Activated naive CD8-positive, alpha-beta T cell treated with anti-CD3 and anti-CD28 coated beads, Interleukin-2, amount 10 ng/mL, durations not matched to agents 7 days and 5 days (primary cell): ENCODE results near the gene PSMD11. TPM values are rescaled to one million over a fixed set of nuclear protein-coding genes. Genes with fewer than 3 reads are reported as not detected.
"Not testable (repeated sequence)": the region's sequence is repeated elsewhere in the genome, so short reads cannot be mapped to it uniquely, and the experiment has no call there.

Experiments
- ATAC-seq: fragments of 150-1000 bp; cut with Tn5 transposase; one replicate; pipeline ENCODE4 v1.10.0; 2021; ENCODE audit warnings: low read depth, moderate library complexity
- POLR2A ChIA-PET: fragments of 350-600 bp; sonication (Branson Sonifier 250); formaldehyde crosslinking; loops from one replicate; lab custom pipeline; 2021; ENCODE audit warnings: antibody characterized with exemption; lab: Charles Lee
- DNase-seq: peaks from one replicate; pipeline ENCODE4 v3.0.0; 2021
- H3K27ac Mint-ChIP-seq: one replicate; pipeline ENCODE4 v1.8.0; 2022; ENCODE audit warnings: mild to moderate bottlenecking, mixed read lengths
- H3K27me3 Mint-ChIP-seq: one replicate; pipeline ENCODE4 v1.8.0; 2022; ENCODE audit warnings: mild to moderate bottlenecking, moderate library complexity, mixed read lengths
- H3K36me3 Mint-ChIP-seq: one replicate; pipeline ENCODE4 v1.8.0; 2021; ENCODE audit warnings: mild to moderate bottlenecking, mixed read lengths
- H3K4me1 Mint-ChIP-seq: one replicate; pipeline ENCODE4 v1.8.0; 2021; ENCODE audit warnings: mixed read lengths
- H3K4me3 Mint-ChIP-seq: one replicate; pipeline ENCODE4 v1.8.0; 2022; ENCODE audit warnings: mild to moderate bottlenecking, moderate library complexity, mixed read lengths
- H3K9me3 Mint-ChIP-seq: one replicate; pipeline ENCODE4 v1.8.0; 2021; ENCODE audit warnings: mixed read lengths
- total RNA-seq, 2 experiments: library from RNA; stranded (reverse); gene quantifications; one replicate each; pipeline ENCODE4 v1.2.3, GENCODE V29; 2021

The PSMD11 gene
- total RNA-seq, 2 experiments from 2014 or later, result 68.3 to 75.1 TPM

DNA sequence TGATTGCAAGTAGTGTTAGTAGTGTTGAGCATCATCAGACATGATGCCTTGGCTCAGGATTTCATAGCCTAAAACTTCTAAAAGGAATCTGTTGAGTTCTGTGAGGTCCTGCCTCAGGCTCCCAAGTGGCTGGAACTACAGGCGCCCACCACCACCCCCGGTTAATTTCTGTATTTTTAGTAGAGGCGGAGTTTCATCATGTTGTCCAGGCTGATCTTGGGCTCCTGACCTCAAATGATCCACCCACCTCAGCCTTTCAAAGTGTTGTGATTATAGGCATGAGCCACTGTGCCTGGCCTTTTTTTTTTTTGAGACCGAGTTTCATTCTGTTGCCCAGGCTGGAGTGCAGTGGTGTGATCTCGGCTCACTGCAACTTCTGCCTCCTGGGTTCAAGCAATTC is 5.7 kb downstream of the PSMD11 start:
- Mint-ChIP-seq H3K4me1 (peaks cover 28% of the 10 kb centered on the region), H3K27me3 (no peaks in the 10 kb centered on the region), H3K27ac (no peak overlapping the region), H3K9me3 (no peaks in the 10 kb centered on the region), H3K4me3 (no peak overlapping the region), H3K36me3 (peaks cover 27% of the 10 kb centered on the region)
- ATAC-seq, result no peak
- POLR2A ChIA-PET, result no interaction called here
- DNase-seq, result no peak

DNA sequence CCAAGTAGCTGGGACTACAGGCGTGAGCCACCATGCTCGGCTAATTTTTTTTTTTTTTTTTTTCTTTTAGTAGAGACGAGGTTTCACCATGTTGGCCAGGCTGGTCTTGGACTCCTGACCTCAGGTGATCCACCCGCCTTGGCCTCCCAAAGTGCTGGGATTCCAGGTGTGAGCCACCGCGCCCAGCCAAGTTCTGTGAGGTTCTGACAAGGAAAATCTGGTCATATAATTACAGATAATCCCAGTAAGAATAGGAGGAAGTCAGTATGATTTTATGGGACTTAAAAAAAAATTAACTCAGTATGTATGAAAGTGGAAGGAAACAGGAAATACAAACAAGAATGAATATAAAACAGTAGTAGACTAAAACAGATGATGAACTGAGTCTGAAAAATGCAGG is 6.1 kb downstream of the PSMD11 start:
- H3K27ac Mint-ChIP-seq, H3K4me3 Mint-ChIP-seq, POLR2A ChIA-PET, H3K27me3 Mint-ChIP-seq, ATAC-seq, DNase-seq, H3K9me3 Mint-ChIP-seq: not testable (repeated sequence)
- peaks cover 29% of the 10 kb centered on the region for H3K4me1 Mint-ChIP-seq
- peaks cover 30% of the 10 kb centered on the region for H3K36me3 Mint-ChIP-seq

DNA sequence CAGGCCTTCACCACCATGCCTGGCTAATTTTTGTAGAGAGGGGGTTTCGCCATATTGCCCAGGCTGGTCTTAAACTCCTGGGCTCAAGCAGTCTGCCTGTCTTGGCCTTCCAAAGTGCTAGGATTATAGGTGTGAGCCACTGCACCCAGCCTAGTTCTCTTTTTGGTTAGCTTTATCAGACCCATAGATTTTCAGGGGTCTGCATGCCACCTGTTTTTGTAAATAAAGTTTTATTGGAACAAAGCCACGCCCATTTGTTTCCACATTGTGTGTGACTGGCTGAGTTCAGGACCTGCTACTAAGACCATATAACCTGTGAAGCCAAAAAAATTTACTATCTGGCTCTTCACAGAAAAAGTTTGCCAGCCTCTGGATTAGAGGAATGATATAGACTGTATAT is 7.6 kb downstream of the PSMD11 start:
- Mint-ChIP-seq H3K4me1 (peaks cover 16% of the 10 kb centered on the region), H3K4me3 (no peak overlapping the region), H3K36me3 (peaks cover 33% of the 10 kb centered on the region), H3K27ac (no peak overlapping the region), H3K9me3 (no peaks in the 10 kb centered on the region), H3K27me3 (no peaks in the 10 kb centered on the region)
- POLR2A ChIA-PET, result no interaction called here
- ATAC-seq (no peak), DNase-seq (no peak)

DNA sequence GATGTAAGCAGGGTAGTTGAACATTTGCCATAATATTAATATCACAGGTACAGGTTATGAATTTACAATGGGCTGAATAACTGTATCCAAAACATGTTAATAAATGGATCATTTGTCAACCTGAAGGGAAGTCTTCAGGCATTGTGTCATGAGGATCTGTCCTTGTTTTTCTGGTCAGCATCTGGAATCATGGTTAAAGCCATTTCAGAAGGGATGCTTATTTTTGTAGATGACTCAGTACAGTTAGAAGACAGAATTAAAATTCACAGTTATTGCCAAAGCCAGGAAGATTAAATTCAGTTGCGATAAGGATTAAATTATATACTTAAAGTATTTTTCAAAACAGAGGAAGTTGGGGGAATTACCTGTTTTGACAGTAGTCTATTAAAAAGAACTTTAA is 8.0 kb downstream of the PSMD11 start:
- no peak for DNase-seq
- H3K36me3 Mint-ChIP-seq, result peaks cover 31% of the 10 kb centered on the region
- H3K4me3 Mint-ChIP-seq, result no peak overlapping the region
- peaks cover 14% of the 10 kb centered on the region for H3K4me1 Mint-ChIP-seq
- ATAC-seq, result no peak
- POLR2A ChIA-PET, result no interaction called here
- no peaks in the 10 kb centered on the region for H3K27me3 Mint-ChIP-seq
- H3K27ac Mint-ChIP-seq, result no peak overlapping the region
- H3K9me3 Mint-ChIP-seq, result no peaks in the 10 kb centered on the region

DNA sequence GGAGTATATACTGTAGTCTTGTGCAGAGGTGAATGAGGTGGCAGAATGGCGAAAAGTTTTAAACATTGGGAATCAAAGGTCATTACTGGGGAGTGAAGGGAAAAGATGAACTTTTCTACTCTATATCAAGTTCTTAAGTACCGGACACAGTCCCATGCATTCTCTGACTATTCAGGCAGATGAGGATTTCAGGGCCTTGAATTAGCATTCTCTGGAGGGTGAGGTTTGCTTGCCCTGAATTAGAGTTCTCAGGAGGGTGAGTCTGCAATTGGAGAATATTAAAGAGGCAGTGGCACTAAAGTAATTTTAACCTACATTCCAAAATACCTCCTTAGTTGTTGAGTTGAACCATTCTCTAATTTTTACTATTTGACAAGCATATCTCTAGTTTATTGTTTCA is 9.1 kb downstream of the PSMD11 start:
- Mint-ChIP-seq H3K9me3 (no peaks in the 10 kb centered on the region), H3K27me3 (no peaks in the 10 kb centered on the region), H3K4me3 (no peak overlapping the region), H3K27ac (no peak overlapping the region), H3K4me1 (peaks cover 19% of the 10 kb centered on the region), H3K36me3 (peaks cover 36% of the 10 kb centered on the region)
- DNase-seq, result no peak
- POLR2A ChIA-PET, result no interaction called here
- ATAC-seq, result no peak

DNA sequence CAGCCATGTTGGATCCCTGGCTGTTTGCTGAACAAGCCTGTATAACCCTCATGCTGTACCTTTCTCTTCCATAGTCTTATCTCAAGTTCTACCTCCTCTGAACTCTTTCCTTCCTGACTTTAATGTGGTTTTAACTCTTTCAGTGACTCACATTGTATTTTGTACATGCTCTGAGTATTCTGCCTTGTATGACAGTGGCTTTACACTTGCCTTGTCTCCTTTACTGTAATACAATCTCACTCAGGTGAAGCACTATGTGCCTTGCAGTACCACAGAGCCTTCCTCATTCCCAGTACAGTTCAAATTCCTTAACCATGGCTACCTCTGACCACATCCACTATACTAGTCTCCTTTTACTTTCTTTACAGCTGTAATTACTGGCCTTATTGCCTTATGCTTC is 14.1 kb downstream of the PSMD11 start:
- no peaks in the 10 kb centered on the region for H3K9me3 Mint-ChIP-seq
- peak overlapping the region; percentile 64 for H3K27ac Mint-ChIP-seq
- ATAC-seq, result peak; percentile 68
- peaks cover 42% of the 10 kb centered on the region for H3K36me3 Mint-ChIP-seq
- POLR2A ChIA-PET, result interaction anchor here (1.5 kb wide), 1 partner anchor 14 kb away, joined by 5 read pairs; the partner anchor contains the start of gene PSMD11
- H3K4me3 Mint-ChIP-seq, result peak overlapping the region; percentile 46
- H3K4me1 Mint-ChIP-seq, result peaks cover 28% of the 10 kb centered on the region
- no peak for DNase-seq
- no peaks in the 10 kb centered on the region for H3K27me3 Mint-ChIP-seq

DNA sequence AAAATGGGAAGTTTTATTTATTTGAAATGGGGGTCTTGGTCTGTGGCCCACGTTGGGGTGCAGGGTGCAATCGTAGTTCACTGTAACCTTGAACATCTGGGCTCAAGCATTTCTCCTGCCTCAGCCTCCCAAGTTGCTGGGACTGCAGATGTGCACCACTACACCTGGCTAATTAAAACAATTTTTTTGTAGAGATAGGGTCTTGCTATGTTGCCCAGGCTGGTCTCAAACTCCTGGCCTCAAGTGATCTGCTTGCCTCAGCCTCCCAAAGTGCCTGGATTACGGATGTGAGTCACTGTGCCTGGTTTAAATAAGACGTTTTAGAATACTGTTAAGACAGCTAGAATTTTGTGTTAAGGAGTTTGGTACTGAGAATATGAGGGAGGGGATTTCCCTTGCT is 15.7 kb downstream of the PSMD11 start:
- ATAC-seq, result no peak
- Mint-ChIP-seq H3K36me3 (peaks cover 34% of the 10 kb centered on the region), H3K4me3 (no peak overlapping the region), H3K27me3 (no peaks in the 10 kb centered on the region), H3K9me3 (no peaks in the 10 kb centered on the region), H3K27ac (no peak overlapping the region), H3K4me1 (peaks cover 26% of the 10 kb centered on the region)
- no peak for DNase-seq
- POLR2A ChIA-PET, result no interaction called here

DNA sequence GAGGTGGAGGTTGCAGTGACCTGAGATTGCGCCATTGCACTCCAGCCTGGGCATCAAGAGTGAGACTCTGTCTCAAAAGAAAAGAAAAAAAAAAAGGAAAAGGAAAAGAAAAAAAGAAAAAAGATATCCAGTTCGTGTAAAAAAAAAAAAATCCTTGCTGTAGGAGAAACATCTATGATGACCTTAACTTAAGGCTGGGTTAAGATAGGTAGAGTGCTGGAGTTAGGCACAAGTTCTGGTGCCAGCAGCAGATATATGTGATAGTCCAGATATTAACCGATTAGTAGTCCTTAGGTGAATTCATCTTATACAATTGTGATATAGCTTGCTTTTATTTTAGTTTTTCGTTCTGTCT is 17.2 kb downstream of the PSMD11 start:
- Mint-ChIP-seq H3K4me1 (peaks cover 26% of the 10 kb centered on the region), H3K36me3 (peaks cover 30% of the 10 kb centered on the region), H3K27ac (no peak overlapping the region), H3K27me3 (no peaks in the 10 kb centered on the region), H3K4me3 (no peak overlapping the region), H3K9me3 (no peaks in the 10 kb centered on the region)
- ATAC-seq, result peak; percentile 35
- DNase-seq, result no peak
- POLR2A ChIA-PET, result no interaction called here

DNA sequence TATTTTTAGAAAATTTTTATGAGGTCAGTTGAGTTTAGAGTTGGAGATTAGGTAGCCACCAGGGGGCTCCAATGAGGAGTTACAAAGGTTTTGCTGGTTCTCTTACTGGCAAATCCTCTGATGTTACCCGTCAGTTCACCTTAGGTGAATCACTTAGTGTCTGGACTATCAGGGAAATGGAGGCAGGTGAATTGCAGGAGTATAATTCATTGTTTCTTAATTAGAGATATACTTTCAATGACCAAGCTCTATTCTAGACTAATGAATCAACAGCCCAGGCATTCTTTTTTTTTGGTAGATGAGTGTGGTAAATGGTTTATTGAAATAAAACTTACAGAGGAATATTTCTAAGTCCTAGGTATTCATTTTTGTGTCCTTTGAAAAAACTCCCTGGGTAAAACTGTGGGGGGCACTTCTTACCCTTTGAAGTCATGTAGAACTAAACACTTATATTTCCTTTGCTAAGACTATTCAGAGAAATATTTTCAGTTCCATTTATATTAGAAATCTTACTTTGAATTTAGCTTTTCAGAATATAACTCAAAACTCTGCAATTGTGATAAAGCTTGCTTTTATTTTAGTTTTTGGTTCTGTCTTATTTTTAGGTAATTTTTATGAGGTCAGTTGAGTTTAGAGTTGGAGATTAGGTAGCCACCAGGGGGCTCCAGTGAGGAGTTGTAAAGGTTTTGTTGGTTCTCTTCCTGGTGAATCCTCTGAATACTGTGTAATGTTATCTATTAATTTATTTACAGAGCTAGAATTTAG is 17.7 kb downstream of the PSMD11 start:
- peaks cover 28% of the 10 kb centered on the region for H3K36me3 Mint-ChIP-seq
- H3K4me1 Mint-ChIP-seq, result peaks cover 24% of the 10 kb centered on the region

DNA sequence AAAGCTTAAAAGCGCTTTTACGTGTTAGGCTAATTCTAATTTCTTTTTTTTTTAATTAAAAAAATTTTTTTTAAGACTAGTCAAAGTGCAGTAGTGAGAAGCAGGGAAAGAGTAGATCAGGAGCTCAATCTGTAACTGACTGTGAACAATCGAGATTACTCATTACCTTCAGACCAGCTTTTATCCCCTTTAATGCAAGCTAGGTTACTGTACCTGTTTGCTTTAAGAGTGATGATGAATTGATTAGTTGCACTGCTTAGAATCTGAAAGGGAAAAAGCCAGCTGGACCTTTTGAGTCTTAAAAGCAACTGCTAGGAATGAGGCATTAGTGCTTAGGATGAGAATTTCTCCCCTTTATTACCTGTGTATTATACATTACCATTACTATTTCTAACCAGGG is 19.0 kb downstream of the PSMD11 start:
- Mint-ChIP-seq H3K4me3 (no peak overlapping the region), H3K9me3 (no peaks in the 10 kb centered on the region), H3K4me1 (peaks cover 16% of the 10 kb centered on the region), H3K36me3 (peaks cover 29% of the 10 kb centered on the region), H3K27me3 (no peaks in the 10 kb centered on the region), H3K27ac (no peak overlapping the region)
- ATAC-seq (no peak), DNase-seq (no peak)
- POLR2A ChIA-PET, result no interaction called here

More for the DNA sequence above, 17.7 kb downstream of the PSMD11 start:
- H3K9me3 Mint-ChIP-seq, result no peaks in the 10 kb centered on the region
- no peaks in the 10 kb centered on the region for H3K27me3 Mint-ChIP-seq
- H3K27ac Mint-ChIP-seq, result peak overlapping the region; percentile 24
- ATAC-seq, result peak; percentile 57
- DNase-seq, result peak; percentile 48
- POLR2A ChIA-PET, result interaction anchor here (1.1 kb wide), 1 partner anchor 415 kb away, joined by 3 read pairs; the partner anchor contains the start of gene MYO1D
- no peak overlapping the region for H3K4me3 Mint-ChIP-seq

DNA sequence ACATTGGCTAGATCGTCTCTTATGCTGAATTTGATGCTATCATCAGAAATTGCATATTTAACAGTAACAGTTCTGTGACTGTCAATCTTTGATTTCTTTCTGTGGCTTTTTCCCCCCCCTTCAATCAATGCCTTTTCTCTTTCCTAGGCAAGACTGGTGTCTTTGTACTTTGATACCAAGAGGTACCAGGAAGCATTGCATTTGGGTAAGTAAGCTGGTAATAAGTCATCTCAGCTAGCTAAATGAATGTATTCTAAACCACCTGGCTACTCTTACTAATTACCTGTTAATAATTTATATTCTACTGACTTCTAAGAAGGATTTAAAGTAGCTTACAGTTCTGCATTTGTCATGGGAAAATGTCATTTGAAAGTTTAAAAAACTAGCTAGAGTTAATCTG is 20.1 kb downstream of the PSMD11 start:
- no peak overlapping the region for H3K4me3 Mint-ChIP-seq
- POLR2A ChIA-PET, result no interaction called here
- ATAC-seq (no peak), DNase-seq (no peak)
- no peak overlapping the region for H3K27ac Mint-ChIP-seq
- H3K9me3 Mint-ChIP-seq, result no peaks in the 10 kb centered on the region
- peaks cover 29% of the 10 kb centered on the region for H3K36me3 Mint-ChIP-seq
- no peaks in the 10 kb centered on the region for H3K27me3 Mint-ChIP-seq
- peaks cover 9% of the 10 kb centered on the region for H3K4me1 Mint-ChIP-seq

DNA sequence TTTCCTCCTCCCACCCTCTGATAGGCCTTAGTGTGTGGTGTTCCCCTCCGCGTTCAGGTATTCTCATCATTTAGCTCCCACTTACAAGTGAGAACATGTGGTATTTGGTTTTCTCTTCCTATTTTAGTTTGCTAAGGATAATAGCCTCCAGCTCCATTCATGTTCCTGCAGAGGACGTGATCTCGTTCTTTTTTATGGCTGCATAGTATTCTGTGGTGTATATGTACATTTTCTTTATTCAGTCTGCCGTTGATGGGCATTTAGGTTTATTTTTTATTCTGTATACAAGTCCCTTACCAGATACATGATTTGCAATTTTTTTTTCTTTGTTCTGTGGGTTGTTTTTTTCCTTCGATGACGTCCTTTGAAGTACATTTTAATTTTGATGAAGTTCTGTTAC is 23.6 kb downstream of the PSMD11 start:
- H3K9me3 Mint-ChIP-seq, result no peaks in the 10 kb centered on the region
- no peaks in the 10 kb centered on the region for H3K27me3 Mint-ChIP-seq
- H3K36me3 Mint-ChIP-seq, result peaks cover 41% of the 10 kb centered on the region
- peaks cover 2% of the 10 kb centered on the region for H3K4me1 Mint-ChIP-seq
- no peak overlapping the region for H3K27ac Mint-ChIP-seq
- H3K4me3 Mint-ChIP-seq, result no peak overlapping the region
- ATAC-seq (no peak), DNase-seq (no peak)
- POLR2A ChIA-PET, result no interaction called here

DNA sequence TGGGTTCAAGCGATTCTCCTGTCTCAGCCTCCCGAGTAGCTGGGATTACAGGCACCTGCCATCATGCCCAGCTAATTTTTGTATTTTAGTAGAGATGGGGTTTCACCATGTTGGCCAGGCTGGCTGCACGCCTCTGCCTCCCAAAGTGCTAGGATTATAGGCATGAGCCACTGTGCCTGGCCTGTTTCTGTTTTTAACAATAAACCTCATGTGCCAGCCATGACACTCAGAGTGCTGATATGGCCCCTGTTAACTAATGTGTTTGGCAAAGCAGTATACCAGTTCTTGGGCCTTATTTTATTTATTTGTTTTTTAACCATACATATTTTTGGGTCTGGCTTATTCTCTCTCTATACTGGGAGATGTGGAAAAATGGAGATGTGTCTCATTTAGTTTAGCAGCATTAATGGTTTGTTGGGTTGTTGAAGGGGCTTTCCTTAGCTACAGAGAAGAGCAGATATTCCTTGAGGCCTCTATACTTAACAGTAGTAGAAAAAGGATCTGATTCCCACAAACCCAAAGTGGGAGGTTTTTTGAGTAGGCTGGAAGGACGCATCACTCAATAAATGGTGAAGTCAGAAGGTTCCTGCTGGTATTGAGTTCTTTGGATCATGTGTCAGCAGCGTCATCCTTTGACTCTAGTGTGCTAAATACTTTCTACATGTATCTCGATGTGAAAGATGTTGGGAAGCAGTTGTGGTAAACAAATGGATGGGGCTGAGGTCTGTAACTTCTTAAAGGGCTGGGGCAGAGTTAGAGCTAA is 26.3 kb downstream of the PSMD11 start:
- Mint-ChIP-seq H3K4me1 (peaks cover 2% of the 10 kb centered on the region), H3K27ac (no peak overlapping the region), H3K9me3 (no peaks in the 10 kb centered on the region), H3K27me3 (no peaks in the 10 kb centered on the region), H3K36me3 (peaks cover 58% of the 10 kb centered on the region), H3K4me3 (no peak overlapping the region)
- ATAC-seq (no peak), DNase-seq (no peak)
- POLR2A ChIA-PET, result no interaction called here

DNA sequence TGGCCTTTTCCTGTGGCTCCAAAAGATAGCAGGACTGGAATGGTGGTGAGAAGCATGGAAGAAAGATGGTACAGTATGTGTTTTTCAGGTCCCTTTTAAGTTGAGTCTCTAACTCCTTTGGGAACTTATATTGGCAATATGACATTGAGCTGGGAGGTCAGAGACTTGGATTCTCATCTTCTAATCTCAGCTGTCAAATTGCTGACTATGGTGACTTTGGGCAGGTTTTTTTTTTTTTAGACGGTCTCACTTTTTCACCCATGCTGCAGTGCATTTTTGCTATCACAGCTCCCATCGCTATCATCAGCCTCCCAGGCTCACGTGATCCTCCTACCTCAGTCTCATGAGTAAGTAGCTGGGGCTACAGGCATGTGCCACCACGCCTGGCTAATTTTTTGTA is 27.3 kb downstream of the PSMD11 start:
- H3K4me1 Mint-ChIP-seq, result peaks cover 2% of the 10 kb centered on the region
- ATAC-seq (no peak), DNase-seq (no peak)
- POLR2A ChIA-PET, result interaction anchor here (0.7 kb wide), 1 partner anchor 142 kb away, joined by 3 read pairs; no protein-coding TSS in a partner anchor
- H3K27me3 Mint-ChIP-seq, result no peaks in the 10 kb centered on the region
- no peaks in the 10 kb centered on the region for H3K9me3 Mint-ChIP-seq
- H3K4me3 Mint-ChIP-seq, result no peak overlapping the region
- no peak overlapping the region for H3K27ac Mint-ChIP-seq
- H3K36me3 Mint-ChIP-seq, result peaks cover 58% of the 10 kb centered on the region
